ENCODE measurements around the gene PDXP. TPM values are rescaled to one million over a fixed set of nuclear protein-coding genes. Genes with fewer than 3 reads are reported as not detected.

Gene PDXP
- total RNA-seq, 1 experiment from 2014 or later = 42.7 TPM

GRCh38 chr22:37675930-37676735 is 17.6 kb downstream of the PDXP start:
- RAD21 ChIA-PET (ENCODE audit: low non-redundant PET in 1 of 2, low total read pairs in 2 of 2, uncharacterized antibody in 2 of 2, unreplicated experiment in 2 of 2) = interaction anchor here in 1 of 2 experiments (0.6 to 1.5 kb wide), 2 partner anchors 18 to 33 kb away, joined by 3 read pairs; partner anchors contain the start of gene PDXP
- TSS peak; percentile 74 for BruUV-seq (replicated peaks)
- DNase-seq (ENCODE audit: low read depth, low spot score) = no peak

More at GRCh38 chr22:37675930-37676735, 17.6 kb downstream of the PDXP start:
- peaks cover 13% of the 10 kb centered on the region; the same call in 1 of the 2 replicates for H3K79me2 ChIP-seq (ENCODE audit: insufficient read depth, low read length)
- CTCF ChIA-PET = interaction anchor here (1.3 to 1.9 kb wide), 3 partner anchors 18 to 107 kb away, joined by 5 to 6 read pairs (median 5); partner anchors contain the start of gene PDXP
- H3K4me3 ChIP-seq (replicated peaks in 1 of 2; ENCODE audit: low read depth in 1 of 2, low read length in 2 of 2) = peak overlapping the region; percentile 71 to 86
- ATAC-seq = peak; percentile 7
- H3K9me2 ChIP-seq (ENCODE audit: insufficient read depth) = no peaks in the 10 kb centered on the region
- POLR2A ChIA-PET = interaction anchor here (0.9 to 4.6 kb wide), 15 partner anchors 13 to 129 kb away, joined by 3 to 71 read pairs (median 5); partner anchors contain the start of genes GGA1 and PDXP
- peaks cover 36 to 68% of the 10 kb centered on the region in 2 experiments for H3K4me1 ChIP-seq (ENCODE audit: control insufficient read depth in 1 of 2, insufficient read depth in 2 of 2, low read length in 2 of 2)
- no peaks in the 10 kb centered on the region for H4K20me1 ChIP-seq (ENCODE audit: insufficient read depth)
- peak; percentile 52; the same call in 1 of the 2 replicates for TF ChIP-seq POLR2AphosphoS5 (IDR thresholded peaks at IDR 0.05; ENCODE audit: low read depth, low read length)
- TF ChIP-seq, protein P1, sequence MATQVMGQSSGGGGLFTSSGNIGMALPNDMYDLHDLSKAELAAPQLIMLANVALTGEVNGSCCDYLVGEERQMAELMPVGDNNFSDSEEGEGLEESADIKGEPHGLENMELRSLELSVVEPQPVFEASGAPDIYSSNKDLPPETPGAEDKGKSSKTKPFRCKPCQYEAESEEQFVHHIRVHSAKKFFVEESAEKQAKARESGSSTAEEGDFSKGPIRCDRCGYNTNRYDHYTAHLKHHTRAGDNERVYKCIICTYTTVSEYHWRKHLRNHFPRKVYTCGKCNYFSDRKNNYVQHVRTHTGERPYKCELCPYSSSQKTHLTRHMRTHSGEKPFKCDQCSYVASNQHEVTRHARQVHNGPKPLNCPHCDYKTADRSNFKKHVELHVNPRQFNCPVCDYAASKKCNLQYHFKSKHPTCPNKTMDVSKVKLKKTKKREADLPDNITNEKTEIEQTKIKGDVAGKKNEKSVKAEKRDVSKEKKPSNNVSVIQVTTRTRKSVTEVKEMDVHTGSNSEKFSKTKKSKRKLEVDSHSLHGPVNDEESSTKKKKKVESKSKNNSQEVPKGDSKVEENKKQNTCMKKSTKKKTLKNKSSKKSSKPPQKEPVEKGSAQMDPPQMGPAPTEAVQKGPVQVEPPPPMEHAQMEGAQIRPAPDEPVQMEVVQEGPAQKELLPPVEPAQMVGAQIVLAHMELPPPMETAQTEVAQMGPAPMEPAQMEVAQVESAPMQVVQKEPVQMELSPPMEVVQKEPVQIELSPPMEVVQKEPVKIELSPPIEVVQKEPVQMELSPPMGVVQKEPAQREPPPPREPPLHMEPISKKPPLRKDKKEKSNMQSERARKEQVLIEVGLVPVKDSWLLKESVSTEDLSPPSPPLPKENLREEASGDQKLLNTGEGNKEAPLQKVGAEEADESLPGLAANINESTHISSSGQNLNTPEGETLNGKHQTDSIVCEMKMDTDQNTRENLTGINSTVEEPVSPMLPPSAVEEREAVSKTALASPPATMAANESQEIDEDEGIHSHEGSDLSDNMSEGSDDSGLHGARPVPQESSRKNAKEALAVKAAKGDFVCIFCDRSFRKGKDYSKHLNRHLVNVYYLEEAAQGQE (IDR thresholded peaks at IDR 0.05; ENCODE audit: low read depth) = no peak
- intact Hi-C loops (cut with micrococcal nuclease) = no loop called here
- H3K9ac ChIP-seq (ENCODE audit: low read length) = peak overlapping the region; percentile 67
- peaks cover 5 to 11% of the 10 kb centered on the region in 2 experiments; a peak in 3 of 4 replicates for H3K36me3 ChIP-seq (ENCODE audit: control insufficient read depth in 1 of 2, insufficient read depth in 2 of 2, low read length in 2 of 2)
- H3K27me3 ChIP-seq (ENCODE audit: insufficient read depth, low read length) = no peaks in the 10 kb centered on the region
- H3K27ac ChIP-seq (ENCODE audit: low read depth, low read length) = peak overlapping the region; percentile 97
- no peaks in the 10 kb centered on the region for H3K9me3 ChIP-seq (ENCODE audit: control insufficient read depth in 1 of 2, insufficient read depth in 1 of 2, low read depth in 1 of 2, low read length in 2 of 2)
- no peak overlapping the region for H2AFZ ChIP-seq (ENCODE audit: low read depth, low read length, poor library complexity, severe bottlenecking)
- peak overlapping the region; percentile 98 for H3K4me2 ChIP-seq (ENCODE audit: low read length)

All from HCT116 (cell line).